HT1080 (cell line): ENCODE measurements around the gene FKBP14. TPM values are rescaled to one million over a fixed set of nuclear protein-coding genes. Genes with fewer than 3 reads are reported as not detected.
A peak's percentile ranks its signal among the peaks of the same experiment; 100 is the strongest.

ENCODE experiments used
- DNase-seq: peaks from one replicate; pipeline ENCODE4 v3.0.0-alpha.2; 2015; ENCODE audit warnings: low read depth
- total RNA-seq: library from RNA; depleted of rRNA; stranded (reverse); fragments of >200 nt; shearing (Covaris generic); gene quantifications from 2 replicates; pipeline ENCODE4 v1.2.3, GENCODE V29; 2014

FKBP14 gene
- total RNA-seq, 1 experiment from 2014 or later = 7.7 TPM

DNA sequence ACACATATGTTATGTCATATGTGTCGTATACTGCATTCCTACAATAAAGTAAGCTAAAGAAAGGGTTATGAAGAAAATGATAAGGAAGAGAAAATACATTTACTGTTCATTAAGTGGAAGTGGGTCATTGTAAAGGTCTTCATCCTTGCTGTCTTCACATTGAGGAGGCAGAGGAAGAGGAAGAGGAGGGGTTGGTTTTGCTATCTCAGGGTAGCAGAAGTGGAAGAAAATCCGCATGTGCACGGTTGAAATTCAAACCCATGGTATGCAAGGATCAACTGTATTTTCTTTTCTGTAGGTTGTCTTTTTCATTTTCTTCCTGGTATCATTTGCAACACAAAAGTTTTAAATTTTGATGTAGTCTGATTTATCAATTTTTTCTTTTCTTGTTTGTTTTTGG lies 8.0 kb upstream of the FKBP14 start:
- no peak for DNase-seq

GRCh38 chr7:30032310-30033125 lies 6.0 kb upstream of the FKBP14 start:
- no peak for DNase-seq

DNA sequence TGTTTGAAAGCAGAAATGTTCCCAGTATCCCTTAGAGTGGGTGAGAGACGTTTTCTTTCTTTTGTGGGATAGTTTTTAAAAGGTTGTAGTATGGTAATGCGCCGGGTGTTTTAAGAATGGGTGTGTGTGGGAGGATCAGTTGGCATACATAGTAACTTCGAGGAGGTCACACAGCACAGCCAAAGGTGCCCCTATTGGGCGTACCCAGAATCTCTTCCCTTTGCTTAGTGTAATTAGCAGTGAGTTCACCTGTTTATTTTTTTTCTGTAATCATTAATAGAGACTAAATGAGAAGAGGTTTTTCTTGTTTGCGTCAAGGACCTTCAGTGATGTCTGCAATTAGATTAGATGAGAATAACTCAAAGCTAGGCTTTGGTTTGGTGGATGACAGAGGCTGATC lies 3.2 kb upstream of the FKBP14 start:
- DNase-seq = peak; percentile 3

- DNase-seq = peak; percentile 24
These were observed 2.5 kb upstream of the FKBP14 start for GRCh38 chr7:30028749-30029635.

- peak; percentile 87 for DNase-seq
These were observed 1.8 kb upstream of the FKBP14 start, which contains the start of gene PLEKHA8 for GRCh38 chr7:30028216-30028748. Gene PLEKHA8, plus strand, starts transcription at chr7:30028412. Its CDS starts 351 bp downstream, at chr7:30028763.

GRCh38 chr7:30027740-30028215 lies 1.3 kb upstream of the FKBP14 start:
- DNase-seq = no peak

DNA sequence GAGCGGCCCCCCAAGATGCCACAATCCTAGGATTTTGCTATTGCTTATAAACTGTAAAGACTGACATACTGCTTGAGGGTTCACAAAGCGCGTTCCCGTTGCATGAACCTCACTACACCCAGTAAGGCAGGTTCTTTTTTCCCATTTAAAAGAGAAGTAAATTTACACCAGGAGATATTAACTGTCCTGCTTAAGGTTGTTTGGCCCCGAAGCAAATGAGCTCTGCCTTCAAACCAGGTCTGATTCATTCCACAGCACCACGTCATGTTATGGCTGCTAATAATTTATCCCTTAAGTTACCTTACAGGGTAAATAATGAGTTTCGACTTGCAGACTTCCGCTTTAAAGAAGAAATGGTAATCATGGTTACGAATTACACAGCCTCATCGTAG lies 559 bp upstream of the FKBP14 start:
- no peak for DNase-seq

DNA sequence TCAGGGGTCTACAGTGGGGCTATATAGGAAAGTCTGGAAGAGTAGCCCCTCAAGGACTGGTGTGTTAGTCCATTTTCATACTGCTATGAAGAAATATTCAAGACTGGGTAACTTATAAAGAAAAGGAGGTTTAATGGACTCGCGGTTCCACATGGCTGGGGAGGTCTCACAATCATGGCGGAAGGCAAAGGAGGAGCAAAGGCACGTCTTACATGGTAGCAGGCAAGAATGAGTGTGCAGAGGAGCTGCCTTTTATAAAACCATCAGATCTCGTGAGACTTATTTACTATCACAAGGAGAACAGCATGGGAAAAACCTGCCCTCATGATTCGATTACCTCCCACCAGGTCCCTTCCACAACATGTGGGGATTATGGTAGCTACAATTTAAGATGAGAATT lies 3.0 kb downstream of the FKBP14 start:
- DNase-seq = no peak

- DNase-seq = no peak
These were observed 3.5 kb downstream of the FKBP14 start for GRCh38 chr7:30022991-30023390.

- DNase-seq = no peak
These were observed 6.0 kb downstream of the FKBP14 start for GRCh38 chr7:30020535-30020934.

- no peak for DNase-seq
These were observed 6.5 kb downstream of the FKBP14 start for GRCh38 chr7:30019960-30020359.

DNA sequence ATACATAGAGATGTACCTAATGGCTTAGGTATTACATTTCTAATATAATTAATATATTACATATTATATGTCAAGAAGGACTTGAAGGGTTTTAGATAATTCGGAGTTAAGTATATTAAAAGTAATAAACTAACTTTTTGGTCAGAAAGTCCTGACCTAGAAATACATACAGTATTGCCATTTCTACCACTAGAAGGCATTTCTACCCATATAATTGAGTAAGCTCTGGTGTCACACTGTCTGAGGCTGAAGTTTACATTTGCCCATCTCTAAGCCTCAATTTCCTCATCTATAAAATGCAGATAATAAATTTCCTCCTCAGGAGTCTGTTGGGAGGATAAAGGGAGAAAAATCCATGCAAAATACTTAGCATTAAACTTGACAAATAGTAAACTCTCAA lies 7.1 kb downstream of the FKBP14 start:
- DNase-seq = no peak

DNA sequence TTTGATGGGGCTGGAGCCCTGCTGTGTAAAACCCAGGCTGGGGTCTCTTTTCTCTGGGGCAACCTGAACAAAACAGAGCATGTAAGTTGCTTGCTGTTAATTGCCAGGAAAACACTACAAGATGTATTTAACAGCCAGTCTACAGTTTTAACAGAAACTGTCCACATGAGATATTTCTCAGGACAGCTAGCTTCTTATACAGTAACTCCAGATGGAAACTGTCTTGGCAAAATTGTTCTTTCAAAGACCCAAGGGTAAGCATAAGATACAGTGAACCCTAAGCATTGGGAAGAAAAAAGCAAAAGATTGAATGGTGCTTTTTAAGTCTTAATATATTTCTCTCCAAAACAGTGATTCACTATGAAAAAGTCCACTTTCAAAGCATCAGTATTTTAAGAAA lies 8.1 kb downstream of the FKBP14 start:
- DNase-seq = no peak

GRCh38 chr7:30012757-30013156 lies 13.7 kb downstream of the FKBP14 start:
- DNase-seq = no peak

GRCh38 chr7:30010021-30010420 lies 16.5 kb downstream of the FKBP14 start:
- DNase-seq = no peak

- DNase-seq = no peak
These were observed 21.0 kb downstream of the FKBP14 start for GRCh38 chr7:30005464-30005863.

- DNase-seq = no peak
These were observed 23.4 kb downstream of the FKBP14 start for GRCh38 chr7:30003098-30003497.

DNA sequence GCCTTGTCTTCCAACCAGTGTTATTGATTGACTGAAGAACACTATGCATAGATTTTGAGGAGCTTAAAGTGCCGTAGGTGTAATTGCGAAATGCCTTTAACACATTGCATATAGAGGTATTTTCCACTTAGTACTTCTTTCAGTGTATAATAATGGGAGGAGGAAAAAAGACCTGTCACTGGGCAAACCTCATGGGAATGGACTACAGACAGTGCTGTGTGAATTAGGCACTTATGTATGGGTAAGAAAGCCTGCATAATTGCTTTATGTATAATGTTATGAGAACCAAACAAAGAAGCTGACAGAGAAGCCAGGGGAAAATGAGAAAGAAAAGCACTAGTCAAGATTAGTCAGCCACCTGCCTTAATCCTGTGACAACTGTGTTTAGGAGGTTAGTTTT lies 24.5 kb downstream of the FKBP14 start:
- DNase-seq = no peak

GRCh38 chr7:29998489-29998888 lies 28.0 kb downstream of the FKBP14 start:
- no peak for DNase-seq

DNA sequence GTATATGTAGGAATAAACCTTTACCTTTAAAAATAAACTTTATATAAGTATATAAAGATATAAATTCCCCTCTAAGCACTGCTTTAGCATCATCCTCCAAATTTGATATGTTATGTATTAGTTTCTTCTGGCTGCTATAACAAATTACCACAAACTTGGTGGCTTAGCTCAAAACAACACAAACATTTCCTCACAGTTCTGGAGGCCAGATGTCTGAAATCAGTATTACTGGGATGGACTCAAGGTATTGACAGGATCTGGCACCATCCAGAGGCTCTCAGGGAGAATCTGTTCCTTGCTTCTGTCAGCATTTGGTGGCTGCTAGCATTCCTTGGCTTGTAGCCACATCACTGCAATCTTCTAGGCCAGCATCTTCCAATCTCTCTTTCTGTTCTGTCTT lies 30.2 kb downstream of the FKBP14 start:
- DNase-seq = no peak

- DNase-seq = no peak
These were observed 30.9 kb downstream of the FKBP14 start for GRCh38 chr7:29995652-29996051.

DNA sequence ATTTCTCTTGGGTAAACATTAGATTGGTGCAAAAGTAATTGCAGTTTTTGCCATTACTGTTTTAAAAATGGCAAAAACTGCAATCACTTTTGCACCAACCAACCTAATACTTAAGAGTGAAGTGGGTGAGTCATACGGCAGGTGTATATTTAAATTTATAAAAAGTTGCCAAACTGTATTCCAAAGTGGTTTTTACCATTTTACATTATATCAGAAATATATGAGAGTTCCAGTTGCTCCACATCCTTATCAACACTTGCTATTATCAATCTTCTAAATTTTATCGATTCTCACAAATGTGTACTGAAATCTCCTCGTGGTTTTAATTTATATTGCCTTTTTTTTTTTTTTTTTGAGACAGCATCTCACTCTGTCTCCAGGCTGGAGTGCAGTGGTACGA lies 33.4 kb downstream of the FKBP14 start:
- no peak for DNase-seq
